ENCODE data around the gene STK4.

The STK4 gene

DNA sequence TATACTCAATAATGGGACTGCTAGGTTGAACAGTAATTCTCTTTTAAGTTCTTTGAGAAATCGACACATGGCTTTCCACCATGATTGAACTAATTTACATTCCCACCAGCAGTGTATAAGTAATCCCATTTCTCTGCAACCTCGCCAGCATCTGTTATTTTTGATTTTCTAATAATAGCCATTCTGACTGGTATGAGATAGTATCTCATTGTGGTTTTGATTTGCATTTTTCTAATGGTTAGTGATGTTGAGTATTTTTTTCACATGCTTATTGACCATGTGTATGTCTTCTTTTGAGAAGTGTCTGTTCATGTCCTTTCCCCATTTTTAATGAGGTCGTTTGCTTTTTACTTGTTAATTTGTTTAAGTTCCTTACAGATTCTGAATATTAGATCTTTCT lies 66.5 kb downstream of the STK4 start:
- no peak for DNase-seq

DNA sequence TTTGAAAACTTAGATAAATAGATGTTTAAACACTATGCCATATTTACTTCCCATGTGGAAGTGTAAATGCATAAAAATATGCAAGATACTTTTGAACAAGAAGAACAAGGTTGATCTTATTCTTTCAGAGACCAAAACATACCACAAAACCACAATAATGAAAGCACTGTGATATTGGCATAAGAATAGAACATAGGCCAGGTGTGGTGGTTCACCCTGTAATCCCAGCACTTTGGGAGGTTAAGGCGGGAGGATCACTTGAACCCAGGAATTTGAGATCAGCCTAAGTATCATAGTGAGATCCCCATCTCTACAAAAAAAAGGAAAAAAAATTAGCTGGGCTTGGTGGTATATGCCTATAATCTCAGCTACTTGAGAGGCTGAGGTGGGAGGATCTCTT lies 68.1 kb downstream of the STK4 start:
- DNase-seq, result no peak

GRCh38 chr20:45036044-45036755 lies 69.9 kb downstream of the STK4 start:
- peak; percentile 58 for DNase-seq

DNA sequence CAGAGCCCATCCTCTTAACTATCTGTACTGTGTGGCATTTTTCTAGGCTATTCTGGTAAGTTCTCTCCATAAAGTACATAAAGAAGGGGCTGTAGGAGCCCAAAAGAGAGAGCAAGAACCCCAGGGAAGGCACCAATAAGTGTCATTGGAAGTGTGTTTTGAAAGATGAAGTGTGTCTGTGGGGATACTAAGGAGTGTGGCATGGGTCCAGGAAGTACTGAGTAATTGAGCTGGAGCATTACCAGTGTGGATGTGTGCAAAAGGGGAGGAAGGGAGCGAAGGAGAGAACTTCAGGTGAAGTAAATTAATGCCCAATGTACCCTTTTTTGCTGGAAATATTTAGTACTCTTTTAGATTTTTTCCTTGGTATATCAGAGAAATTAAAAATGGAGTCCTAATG lies 70.7 kb downstream of the STK4 start:
- no peak for DNase-seq

DNA sequence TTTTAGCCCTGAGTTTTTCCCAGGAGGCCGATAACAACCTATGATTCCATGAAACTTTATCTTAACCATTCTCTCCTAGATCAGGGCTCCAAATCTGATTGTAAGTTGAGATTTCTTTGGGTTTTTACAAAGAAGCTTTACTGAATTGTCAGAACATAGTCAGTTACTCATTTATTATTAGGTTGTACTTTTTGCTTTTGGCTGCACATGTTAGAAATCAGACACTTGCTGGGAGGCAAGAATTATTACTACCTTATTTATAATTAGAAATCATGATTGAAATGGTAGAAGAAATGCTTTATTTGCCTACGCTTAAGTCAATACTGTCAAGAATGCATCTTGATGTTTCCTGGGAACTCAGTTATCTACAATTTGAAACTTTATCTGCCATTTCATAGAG lies 71.3 kb downstream of the STK4 start:
- no peak for DNase-seq

DNA sequence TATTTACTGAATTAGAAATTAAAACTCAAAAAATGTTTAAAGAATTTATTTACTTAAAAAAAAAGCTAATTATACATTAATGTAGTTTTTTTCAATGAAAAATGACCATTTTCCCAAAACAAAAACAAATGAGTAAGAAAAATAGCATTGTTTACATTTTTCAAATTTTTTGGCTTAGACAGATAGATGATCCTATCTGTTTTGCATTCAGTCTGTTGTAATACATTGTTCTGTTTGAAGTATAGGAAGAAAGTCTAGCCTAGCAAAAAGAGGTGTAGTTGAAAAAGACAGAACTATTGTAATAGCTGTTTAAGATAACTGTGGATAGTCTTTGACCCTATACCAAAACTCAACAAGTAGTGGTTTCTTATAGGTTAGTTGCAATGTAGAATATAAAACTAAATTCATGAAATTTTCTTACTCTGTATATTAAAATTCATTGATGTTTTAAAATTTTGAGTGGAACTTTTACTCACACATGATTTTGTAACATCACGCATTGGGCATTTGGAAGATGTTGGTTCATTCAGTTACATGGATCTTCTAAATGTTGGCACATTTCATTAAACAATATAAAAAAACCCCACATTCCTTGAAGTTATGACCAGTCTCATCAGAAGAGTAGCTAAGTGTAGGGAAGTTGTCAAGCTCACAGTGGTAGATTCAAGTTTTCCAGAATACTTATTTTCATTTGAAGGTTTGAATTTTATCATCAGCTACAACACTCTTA lies 72.6 kb downstream of the STK4 start:
- no peak for DNase-seq

DNA sequence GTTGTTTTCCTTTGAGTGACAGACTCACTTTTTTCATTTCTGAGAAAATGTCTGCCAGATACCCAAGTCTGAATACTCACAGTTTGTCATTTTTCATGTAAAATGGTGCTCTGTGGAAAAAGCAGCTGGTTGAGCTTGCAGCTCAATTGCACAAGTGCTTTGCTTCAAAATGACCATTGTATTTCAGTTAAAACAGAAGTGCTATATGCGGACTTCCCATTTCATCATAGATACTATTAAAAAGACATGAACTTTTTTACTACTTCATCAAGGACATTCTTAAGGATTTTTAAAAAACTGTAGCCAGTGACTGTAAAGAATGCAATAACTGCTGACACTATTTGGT lies 73.1 kb downstream of the STK4 start:
- no peak for DNase-seq

GRCh38 chr20:45041464-45042337 lies 75.4 kb downstream of the STK4 start:
- no peak for DNase-seq

- no peak for DNase-seq
These were observed 76.7 kb downstream of the STK4 start for GRCh38 chr20:45042978-45043377.

- DNase-seq, result no peak
These were observed 77.8 kb downstream of the STK4 start for GRCh38 chr20:45044084-45044573.

GRCh38 chr20:45044601-45045000 lies 78.3 kb downstream of the STK4 start:
- DNase-seq, result no peak

GRCh38 chr20:45047581-45048119 lies 81.3 kb downstream of the STK4 start:
- no peak for DNase-seq

- DNase-seq, result no peak
These were observed 83.1 kb downstream of the STK4 start for GRCh38 chr20:45049438-45049837.

- no peak for DNase-seq
These were observed 83.7 kb downstream of the STK4 start for GRCh38 chr20:45049904-45050471.

DNA sequence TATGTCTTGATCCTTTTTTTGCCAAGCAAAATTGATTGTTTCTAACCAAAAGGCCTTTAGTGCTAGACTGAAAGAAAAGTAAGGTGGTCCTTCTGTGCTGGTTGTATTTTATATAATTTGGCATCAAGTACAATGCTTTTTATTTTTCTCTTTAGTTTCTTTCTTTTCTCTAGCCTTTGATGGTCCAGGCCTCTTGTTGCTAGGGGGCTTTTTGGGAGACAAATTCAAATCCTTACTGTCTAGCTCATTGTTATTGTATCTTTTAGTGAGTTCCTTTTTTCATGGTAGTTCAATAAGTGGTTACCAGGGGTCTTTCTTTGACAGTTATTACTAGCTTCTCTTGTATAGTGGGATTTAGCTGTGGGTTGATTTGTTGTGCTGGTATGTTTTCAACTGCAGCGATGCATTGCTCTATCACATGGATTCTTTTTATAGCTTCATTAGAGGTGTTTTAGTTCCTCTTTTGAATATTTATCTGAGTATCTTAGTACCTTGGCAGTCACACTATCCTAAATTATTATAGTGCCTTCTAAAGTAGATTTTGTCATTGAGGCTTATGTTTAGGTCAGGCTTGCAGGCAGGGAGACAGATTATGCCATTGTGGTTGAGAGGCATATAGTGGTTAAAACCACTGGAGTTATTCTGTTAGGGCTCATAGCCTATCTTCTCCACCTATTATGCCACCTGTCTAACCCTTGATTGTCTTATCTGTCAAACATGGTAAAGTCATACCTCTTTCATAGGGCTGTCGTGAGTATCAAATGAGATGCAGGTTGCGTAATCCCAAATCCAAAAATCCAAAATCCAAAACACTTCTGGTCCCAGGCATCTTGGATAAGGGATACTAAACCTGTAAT lies 85.1 kb downstream of the STK4 start:
- DNase-seq, result no peak

DNA sequence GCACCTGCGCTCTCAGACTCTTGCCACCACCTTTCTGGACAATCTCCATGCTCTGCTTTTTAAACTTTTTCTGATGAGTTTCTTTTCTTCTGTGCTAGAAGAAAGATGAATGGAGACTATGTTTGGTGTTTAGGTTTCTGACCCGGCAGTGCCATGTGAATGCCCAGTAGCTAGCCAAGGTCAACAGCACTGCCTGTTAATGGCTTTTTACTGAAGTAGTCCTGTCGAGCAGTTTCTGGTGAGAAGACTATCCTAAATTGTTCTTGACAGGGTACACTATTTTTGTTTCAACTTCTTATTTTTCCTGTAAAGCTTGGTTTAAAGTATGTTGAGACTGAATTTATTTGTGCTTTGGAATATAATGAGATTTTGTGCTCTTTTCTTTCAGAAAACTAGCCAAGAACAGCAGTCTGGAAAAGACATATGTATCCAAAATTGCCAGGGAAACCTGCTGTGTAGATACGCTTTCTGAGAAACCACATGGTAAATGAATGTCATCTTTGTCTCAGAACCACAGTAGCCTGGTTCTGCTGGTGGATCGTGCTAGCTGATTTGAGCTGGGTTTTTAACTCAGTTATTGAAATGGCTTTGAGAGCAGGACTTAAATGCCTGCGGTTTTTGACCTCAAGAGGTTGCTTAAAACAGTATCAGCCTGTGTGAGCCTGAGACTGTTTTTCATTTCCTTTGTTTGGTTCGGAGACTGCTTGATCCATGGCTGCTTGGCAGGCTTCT lies 86.6 kb downstream of the STK4 start:
- DNase-seq, result no peak

DNA sequence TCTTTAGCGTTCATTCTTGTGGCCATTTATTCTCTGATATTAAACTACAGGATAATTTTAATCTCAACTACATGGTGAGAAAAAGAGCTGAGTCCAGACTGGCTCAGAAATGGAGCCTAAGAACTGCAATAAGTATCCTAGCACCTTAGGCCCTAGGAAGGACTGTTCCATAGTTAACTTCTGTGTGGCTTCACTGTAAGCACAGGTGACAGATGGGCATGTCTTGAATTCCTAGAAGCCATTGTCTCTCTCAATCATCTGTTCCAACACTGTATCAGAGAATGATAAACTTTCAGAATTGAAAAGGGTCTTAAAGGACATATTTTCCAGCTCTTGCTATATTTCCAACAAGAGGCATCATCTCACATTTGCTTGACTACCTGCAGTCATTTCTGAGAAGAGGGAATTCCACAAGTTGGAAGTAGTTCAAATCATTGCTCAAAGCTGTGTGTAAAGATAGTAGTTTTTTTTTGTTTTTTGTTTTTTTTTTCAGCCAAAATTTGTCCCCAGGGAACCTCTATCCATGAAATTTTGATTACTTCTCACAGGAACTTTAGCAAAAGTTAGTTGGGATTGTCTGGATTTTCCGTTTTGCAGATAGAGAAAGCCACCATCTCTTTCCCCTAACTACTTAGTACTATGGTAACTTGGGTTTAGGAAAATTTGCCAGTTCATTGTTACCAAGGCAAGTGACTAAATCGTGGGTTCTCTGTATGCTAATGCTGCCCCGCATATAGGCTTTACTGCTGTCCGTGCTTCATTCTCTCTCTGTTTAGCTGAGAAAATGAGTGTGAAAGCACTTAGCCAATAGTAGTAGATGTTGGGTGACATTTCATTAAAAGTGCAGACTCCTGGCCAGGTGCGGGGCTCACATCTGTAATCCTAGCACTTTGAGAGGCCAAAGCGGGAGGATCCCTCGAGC lies 87.4 kb downstream of the STK4 start:
- DNase-seq, result no peak

DNA sequence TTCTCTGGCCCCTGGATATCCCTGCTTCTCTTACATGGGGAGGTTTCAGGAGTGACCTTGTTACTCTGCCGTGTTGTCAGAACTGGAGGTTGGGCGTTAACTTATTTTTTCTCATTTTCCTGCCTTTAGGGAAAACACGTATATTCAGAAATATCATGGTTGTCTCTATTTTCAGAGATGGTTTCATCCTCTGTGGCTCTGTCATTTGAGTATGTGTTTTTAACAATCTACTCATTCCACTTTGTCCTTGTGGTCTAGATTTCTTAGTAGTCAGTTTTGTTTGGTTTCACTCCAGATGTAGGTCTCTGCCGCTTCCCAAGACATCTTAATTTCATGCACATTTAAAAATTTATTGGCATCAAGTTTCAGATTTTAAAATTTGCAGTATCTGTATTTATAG lies 88.7 kb downstream of the STK4 start:
- DNase-seq, result no peak

GRCh38 chr20:45056473-45057173 lies 90.3 kb downstream of the STK4 start:
- no peak for DNase-seq

Measured in activated CD8-positive, alpha-beta memory T cell treated with anti-CD3 and anti-CD28 coated beads, Interleukin-2, amount 50 U/mL, for 4 hours (primary cell).